ENCODE data around the gene KANSL1L.

GRCh38 chr2:210215120-210215519 lies 43.9 kb upstream of the KANSL1L start:
- TF ChIP-seq TAF1 (IDR thresholded peaks at IDR 0.05; ENCODE audit: low read depth): no peak
- no peak for TF ChIP-seq TCF12 (IDR thresholded peaks at IDR 0.05; ENCODE audit: low read depth)
- no peak for TF ChIP-seq FOXM1 (IDR thresholded peaks at IDR 0.05; ENCODE audit: borderline replicate concordance, low read depth)
- TF ChIP-seq MAX (IDR thresholded peaks at IDR 0.05): no peak
- TF ChIP-seq RAD21 (IDR thresholded peaks at IDR 0.05; ENCODE audit: low read depth): no peak
